Measurements from ENCODE around the gene MAD1L1.

The MAD1L1 gene

GRCh38 chr7:1893036-1893435, 339.7 kb downstream of the MAD1L1 start:
- no peak overlapping the region for H3K9ac ChIP-seq (ENCODE audit: low read depth, low read length)

GRCh38 chr7:1892011-1892965, 340.5 kb downstream of the MAD1L1 start:
- Histone ChIP-seq H3K9ac (ENCODE audit: low read depth, low read length) (no peak overlapping the region), H3K36me3 (ENCODE audit: insufficient read depth, low read length) (peaks cover 5% of the 10 kb centered on the region; the same call in 1 of the 2 replicates), H3K4me1 (ENCODE audit: insufficient read depth, low read length) (no peaks in the 10 kb centered on the region), H3K9me3 (ENCODE audit: control insufficient read depth, insufficient read depth, low read length) (no peaks in the 10 kb centered on the region)

More at GRCh38 chr7:1893036-1893435, 339.7 kb downstream of the MAD1L1 start:
- H3K4me1 ChIP-seq (ENCODE audit: insufficient read depth, low read length), result no peaks in the 10 kb centered on the region
- 0 out of 2 replicates have a peak, but pooled peaks cover under 1% of the 10 kb centered on the region for H3K36me3 ChIP-seq (ENCODE audit: insufficient read depth, low read length)
- no peaks in the 10 kb centered on the region for H3K9me3 ChIP-seq (ENCODE audit: control insufficient read depth, insufficient read depth, low read length)

GRCh38 chr7:1890289-1891235, 342.2 kb downstream of the MAD1L1 start:
- no peak overlapping the region for H3K9ac ChIP-seq (ENCODE audit: low read depth, low read length)
- peaks cover 5% of the 10 kb centered on the region; the same call in 1 of the 2 replicates for H3K36me3 ChIP-seq (ENCODE audit: insufficient read depth, low read length)
- no peaks in the 10 kb centered on the region for H3K4me1 ChIP-seq (ENCODE audit: insufficient read depth, low read length)
- no peaks in the 10 kb centered on the region for H3K9me3 ChIP-seq (ENCODE audit: control insufficient read depth, insufficient read depth, low read length)

DNA sequence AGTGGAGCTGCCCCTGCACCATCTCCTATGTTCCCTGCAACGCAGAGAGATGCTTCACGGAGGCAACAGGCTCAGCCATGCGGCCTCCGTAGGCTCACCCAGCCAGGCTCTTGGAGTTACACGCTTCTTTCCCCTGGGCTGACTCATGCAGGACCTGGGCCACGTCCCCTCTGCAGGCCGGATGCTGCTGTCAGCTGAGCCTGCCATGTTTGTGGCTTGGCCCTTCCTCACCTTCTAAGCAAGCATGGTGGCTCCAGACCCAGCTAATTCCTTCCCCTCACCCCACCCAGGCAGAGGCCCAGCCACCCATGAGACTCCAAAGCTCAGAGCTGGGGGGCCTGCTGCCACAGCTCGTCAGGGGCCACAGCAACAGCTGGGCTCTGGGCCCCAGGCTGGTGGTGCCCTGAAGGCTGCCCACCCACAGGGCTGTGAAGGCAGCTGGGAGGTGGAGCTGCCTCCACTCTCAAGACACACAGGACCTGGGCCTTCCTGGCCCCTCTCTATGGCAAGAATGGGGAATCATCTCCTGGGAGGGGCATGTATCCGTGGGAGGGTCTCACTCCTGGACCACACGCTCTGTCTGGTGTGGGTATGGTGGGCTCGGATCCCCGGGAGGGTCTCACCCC, 343.1 kb downstream of the MAD1L1 start:
- Histone ChIP-seq H3K9ac (ENCODE audit: low read depth, low read length) (no peak overlapping the region), H3K4me1 (ENCODE audit: insufficient read depth, low read length) (no peaks in the 10 kb centered on the region), H3K36me3 (ENCODE audit: insufficient read depth, low read length) (peaks cover 5% of the 10 kb centered on the region; the same call in 1 of the 2 replicates), H3K9me3 (ENCODE audit: control insufficient read depth, insufficient read depth, low read length) (no peaks in the 10 kb centered on the region)

DNA sequence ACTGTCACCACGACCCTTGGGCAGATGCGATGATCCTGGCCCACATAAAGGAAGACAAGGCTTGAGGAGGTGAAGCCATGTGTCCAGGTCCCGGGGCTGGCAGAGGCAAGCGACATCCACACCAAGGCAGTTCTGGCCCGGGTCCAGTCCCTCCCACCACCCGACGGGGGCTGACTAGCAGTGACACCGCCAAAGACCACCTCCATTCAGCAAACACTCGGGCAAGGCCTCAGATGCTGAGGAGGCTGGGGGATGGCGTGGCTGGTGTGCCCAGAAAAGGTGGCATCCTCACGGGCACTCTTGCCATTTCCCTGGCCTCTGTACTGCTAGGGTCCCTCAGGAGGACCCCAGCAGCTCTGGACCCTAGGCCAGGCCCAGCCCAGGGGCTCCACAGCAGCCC, 343.7 kb downstream of the MAD1L1 start:
- H3K4me1 ChIP-seq (ENCODE audit: insufficient read depth, low read length), result no peaks in the 10 kb centered on the region
- H3K9me3 ChIP-seq (ENCODE audit: control insufficient read depth, insufficient read depth, low read length), result no peaks in the 10 kb centered on the region
- no peak overlapping the region for H3K9ac ChIP-seq (ENCODE audit: low read depth, low read length)
- peaks cover 5% of the 10 kb centered on the region; the same call in 1 of the 2 replicates for H3K36me3 ChIP-seq (ENCODE audit: insufficient read depth, low read length)

DNA sequence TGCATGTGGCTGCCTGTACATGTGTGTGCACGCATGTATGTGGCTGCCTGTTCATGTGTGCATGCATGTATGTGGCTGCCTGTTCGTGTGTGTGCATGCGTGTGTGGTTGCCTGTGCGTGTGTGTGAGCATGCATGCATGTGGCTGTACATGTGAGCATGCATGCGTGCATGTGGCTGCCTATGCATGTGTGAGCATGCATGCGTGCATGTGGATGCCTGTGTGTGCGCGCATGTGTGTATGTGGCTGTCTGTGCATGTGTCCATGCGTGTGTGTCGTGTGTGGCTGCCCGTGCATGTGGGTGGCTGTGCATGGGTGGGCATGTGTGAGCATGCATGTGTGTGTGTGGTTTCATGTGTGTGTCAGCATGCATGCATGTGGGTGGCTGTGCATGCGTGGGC, 344.3 kb downstream of the MAD1L1 start:
- no peak overlapping the region for H3K9ac ChIP-seq (ENCODE audit: low read depth, low read length)
- H3K9me3 ChIP-seq (ENCODE audit: control insufficient read depth, insufficient read depth, low read length), result no peaks in the 10 kb centered on the region
- no peaks in the 10 kb centered on the region; the same call in 1 of the 2 replicates for H3K4me1 ChIP-seq (ENCODE audit: insufficient read depth, low read length)
- H3K36me3 ChIP-seq (ENCODE audit: insufficient read depth, low read length), result peaks cover 5% of the 10 kb centered on the region; the same call in 1 of the 2 replicates

GRCh38 chr7:1887251-1887650, 345.5 kb downstream of the MAD1L1 start:
- Histone ChIP-seq H3K4me1 (ENCODE audit: insufficient read depth, low read length) (peaks cover 6% of the 10 kb centered on the region; the same call in 1 of the 2 replicates), H3K9ac (ENCODE audit: low read depth, low read length) (no peak overlapping the region), H3K36me3 (ENCODE audit: insufficient read depth, low read length) (peaks cover 5% of the 10 kb centered on the region; the same call in 1 of the 2 replicates), H3K9me3 (ENCODE audit: control insufficient read depth, insufficient read depth, low read length) (no peaks in the 10 kb centered on the region)

- no peaks in the 10 kb centered on the region for H3K9me3 ChIP-seq (ENCODE audit: control insufficient read depth, insufficient read depth, low read length)
- H3K9ac ChIP-seq (ENCODE audit: low read depth, low read length), result no peak overlapping the region
- H3K4me1 ChIP-seq (ENCODE audit: insufficient read depth, low read length), result peaks cover 6% of the 10 kb centered on the region; the same call in 1 of the 2 replicates
- peaks cover 5% of the 10 kb centered on the region; the same call in 1 of the 2 replicates for H3K36me3 ChIP-seq (ENCODE audit: insufficient read depth, low read length)
Measured at GRCh38 chr7:1886361-1887064, 346.2 kb downstream of the MAD1L1 start.

GRCh38 chr7:1885465-1886226, 347.1 kb downstream of the MAD1L1 start:
- H3K9ac ChIP-seq (ENCODE audit: low read depth, low read length), result no peak overlapping the region
- peaks cover 6% of the 10 kb centered on the region; the same call in 1 of the 2 replicates for H3K4me1 ChIP-seq (ENCODE audit: insufficient read depth, low read length)
- H3K9me3 ChIP-seq (ENCODE audit: control insufficient read depth, insufficient read depth, low read length), result no peaks in the 10 kb centered on the region
- H3K36me3 ChIP-seq (ENCODE audit: insufficient read depth, low read length), result peaks cover 5% of the 10 kb centered on the region; the same call in 1 of the 2 replicates

- H3K4me1 ChIP-seq (ENCODE audit: insufficient read depth, low read length), result peaks cover 6% of the 10 kb centered on the region; the same call in 1 of the 2 replicates
- no peak overlapping the region for H3K9ac ChIP-seq (ENCODE audit: low read depth, low read length)
- no peaks in the 10 kb centered on the region for H3K9me3 ChIP-seq (ENCODE audit: control insufficient read depth, insufficient read depth, low read length)
- peaks cover 5% of the 10 kb centered on the region; the same call in 1 of the 2 replicates for H3K36me3 ChIP-seq (ENCODE audit: insufficient read depth, low read length)
Measured at GRCh38 chr7:1884583-1885350, 348.0 kb downstream of the MAD1L1 start.

DNA sequence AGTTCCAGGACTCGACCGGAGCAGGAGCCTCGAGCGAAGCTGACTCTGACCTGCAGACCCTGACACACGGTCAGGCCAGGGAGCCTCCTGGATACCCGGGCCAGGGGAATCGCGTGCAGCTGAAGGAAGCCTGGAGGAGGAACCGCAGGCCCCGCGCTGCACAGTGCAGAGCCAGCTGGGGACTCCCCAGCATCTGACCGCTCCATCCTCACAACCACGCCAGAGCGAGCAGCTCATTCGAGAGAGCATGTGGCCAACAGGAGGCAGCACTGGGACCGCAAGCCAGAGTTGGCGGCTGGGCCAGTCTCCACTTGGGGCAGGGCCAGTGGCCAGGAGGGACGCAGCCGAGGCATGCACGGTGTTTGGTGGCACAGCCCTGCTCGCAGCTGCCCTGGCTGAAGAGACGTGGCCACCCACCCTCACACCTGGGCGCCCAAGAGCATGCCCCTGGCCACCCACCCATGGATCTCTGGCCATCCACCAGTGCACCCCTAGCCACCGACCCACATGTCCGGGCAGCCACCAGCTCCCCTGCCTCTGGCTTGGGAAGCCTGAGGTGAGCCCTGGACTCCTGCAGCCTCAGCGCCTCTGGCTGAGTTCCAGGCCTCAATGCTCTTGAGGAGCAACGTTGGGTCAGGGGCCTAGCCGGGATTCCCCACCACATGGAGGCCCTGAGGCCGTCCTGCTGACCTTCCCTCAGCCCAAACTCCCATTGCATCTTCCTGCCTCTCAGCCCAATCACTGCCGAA, 348.7 kb downstream of the MAD1L1 start:
- Histone ChIP-seq H3K9ac (ENCODE audit: low read depth, low read length) (no peak overlapping the region), H3K36me3 (ENCODE audit: insufficient read depth, low read length) (peaks cover 5% of the 10 kb centered on the region; the same call in 1 of the 2 replicates), H3K9me3 (ENCODE audit: control insufficient read depth, insufficient read depth, low read length) (no peaks in the 10 kb centered on the region), H3K4me1 (ENCODE audit: insufficient read depth, low read length) (peaks cover 6% of the 10 kb centered on the region; the same call in 1 of the 2 replicates)

Measured in ES-I3 (cell line).